Measurements from ENCODE around the gene RIN3. TPM values are rescaled to one million over a fixed set of nuclear protein-coding genes. Genes with fewer than 3 reads are reported as not detected.

RIN3 gene
- total and polyA plus RNA-seq, 2 donors (not counting 3 experiments of a cell fraction or from before 2014, with no cell fraction given) = 5.1 to 20.8 TPM

DNA sequence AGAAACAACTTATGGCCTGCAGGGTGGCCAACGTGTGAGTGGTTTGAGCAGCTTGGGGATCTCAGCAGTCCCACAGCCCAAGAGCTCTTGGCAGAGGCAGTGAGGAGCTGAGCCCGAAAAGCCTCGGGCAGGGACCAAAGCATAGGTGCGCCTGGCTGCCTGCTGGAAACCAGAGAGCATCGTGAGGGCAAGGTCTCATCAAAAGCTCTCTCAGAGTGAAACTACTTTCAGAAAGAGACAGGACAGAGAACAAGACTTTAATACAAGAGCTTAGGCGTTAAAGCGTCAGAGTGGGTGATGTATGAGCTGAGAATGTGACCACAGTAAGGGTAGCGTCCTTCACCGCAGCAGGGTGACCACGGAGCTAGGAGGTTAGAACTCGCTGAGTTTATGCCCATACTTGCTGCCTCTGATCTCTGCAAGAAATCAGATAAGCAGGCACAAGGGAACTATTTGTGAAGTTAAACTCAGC is 204.0 kb downstream of the RIN3 start:
- dilution Hi-C loops (cut with MboI; ENCODE audit: extremely low pct_ligation_motif_present, low sequenced_read_pairs) (no loop called here), intact Hi-C loops (cut with micrococcal nuclease) (no loop called here)
- POLR2A ChIA-PET = no interaction called here

More for the DNA sequence above, 204.0 kb downstream of the RIN3 start:
- no peak overlapping the region for H3K27ac ChIP-seq (ENCODE audit: insufficient read depth, low read depth, low read length)
- H4K20me1 ChIP-seq (replicated peaks; ENCODE audit: control insufficient read depth, extremely low read depth, insufficient read depth, low read length) = no peaks in the 10 kb centered on the region
- TF ChIP-seq EZH2 (IDR thresholded peaks at IDR 0.05; ENCODE audit: borderline replicate concordance, low read depth, low read length, severe bottlenecking) (no peak), MYC (IDR thresholded peaks at IDR 0.05; ENCODE audit: low read depth, low read length) (no peak), MAX (IDR thresholded peaks at IDR 0.05; ENCODE audit: insufficient read depth, insufficient read length) (no peak), FOS (IDR thresholded peaks at IDR 0.05; ENCODE audit: borderline replicate concordance, insufficient read depth, low read length) (no peak), POLR2AphosphoS5 (IDR thresholded peaks at IDR 0.05; ENCODE audit: insufficient read depth, low read depth, low read length) (no peak), CTCF (IDR thresholded peaks at IDR 0.05; ENCODE audit: extremely low read depth in 1 of 2, insufficient read depth in 1 of 2, low read depth in 1 of 2, low read length in 2 of 2) (no peak), JUN (IDR thresholded peaks at IDR 0.05; ENCODE audit: borderline replicate concordance, insufficient read depth, insufficient read length, low read depth) (no peak), POLR2A (IDR thresholded peaks at IDR 0.05; ENCODE audit: low read depth, low read length) (no peak), GATA2 (IDR thresholded peaks at IDR 0.05; ENCODE audit: insufficient read depth, insufficient read length, low read depth, low read length) (no peak)
- no peaks in the 10 kb centered on the region for H3K9me1 ChIP-seq (replicated peaks; ENCODE audit: control insufficient read depth, extremely low read depth, insufficient read depth, low read length)
- no peak overlapping the region for H3K4me3 ChIP-seq (replicated peaks in 1 of 3; ENCODE audit: insufficient read depth in 1 of 3, low read depth in 1 of 3, low read length in 3 of 3)
- BruUV-seq (replicated peaks) = no TSS peak
- no peak for DNase-seq (ENCODE audit: low read depth, low spot score)
- CTCF ChIA-PET = interaction anchor here (0.9 to 2.7 kb wide), 3 partner anchors 8 to 66 kb away, joined by 4 to 16 read pairs (median 4); no protein-coding TSS in a partner anchor
- H3K9me3 ChIP-seq (replicated peaks; ENCODE audit: control insufficient read depth, insufficient read depth, low read length) = no peaks in the 10 kb centered on the region
- H2AFZ ChIP-seq (ENCODE audit: low read depth, low read length) = no peak overlapping the region
- H3K27me3 ChIP-seq (ENCODE audit: control insufficient read depth in 2 of 2, insufficient read depth in 2 of 2, low read length in 2 of 2) = no peaks in the 10 kb centered on the region
- no peak overlapping the region for H3K4me2 ChIP-seq (ENCODE audit: insufficient read depth, low read length)
- no peaks in the 10 kb centered on the region for H3K4me1 ChIP-seq (ENCODE audit: control insufficient read depth, extremely low read depth, insufficient read depth, low read length)
- no peaks in the 10 kb centered on the region for H3K79me2 ChIP-seq (ENCODE audit: control insufficient read depth, insufficient read depth, low read length)
- FAIRE-seq = no peak
- H3K36me3 ChIP-seq (ENCODE audit: control insufficient read depth in 2 of 2, extremely low read depth in 1 of 2, insufficient read depth in 2 of 2, low read length in 2 of 2) = no peaks in the 10 kb centered on the region
- H3K9ac ChIP-seq (replicated peaks; ENCODE audit: extremely low read depth, insufficient read depth, low read length) = no peak overlapping the region
